SU-DHL-6 (cell line): ENCODE data around the gene ADARB2.

Experiments used
- H2AFZ ChIP-seq: fragments of 200-600 bp; sonication (generic); 2 replicates; pipeline ENCODE4 v1.6.1; 2014; ENCODE audit warnings: low read depth, mild to moderate bottlenecking, moderate library complexity, mixed read lengths, antibody characterized with exemption, low read length; ENCODE audit not compliant: severe bottlenecking
- H3F3A ChIP-seq: fragments of 200-600 bp; shearing (Covaris generic); 2 replicates; pipeline ENCODE4 v1.6.0; 2016; ENCODE audit warnings: antibody characterized with exemption, mild to moderate bottlenecking; ENCODE audit not compliant: insufficient read depth
- H3K27ac ChIP-seq: fragments of 200-600 bp; sonication (generic); 2 replicates; pipeline ENCODE4 v1.5.1; 2016; ENCODE audit warnings: low read depth, mild to moderate bottlenecking, low read length, moderate library complexity, mixed read lengths
- H3K27me3 ChIP-seq: fragments of 200-600 bp; sonication (generic), shearing (Covaris generic); 2 replicates; pipeline ENCODE4 v1.6.0; 2014; ENCODE audit warnings: mild to moderate bottlenecking, low read length
- H3K36me3 ChIP-seq: fragments of 200-600 bp; sonication (generic); 2 replicates; pipeline ENCODE4 v1.6.1; 2014; ENCODE audit warnings: mild to moderate bottlenecking, low read length, mixed read lengths
- H3K4me2 ChIP-seq: fragments of 300-600, 200-600 bp; shearing (Covaris generic), sonication (generic); 2 replicates; pipeline ENCODE4 v1.6.0; 2014; ENCODE audit warnings: low read length, low read depth, mild to moderate bottlenecking; ENCODE audit not compliant: poor library complexity, severe bottlenecking
- H3K4me3 ChIP-seq: fragments of 200-600 bp; sonication (generic); 2 replicates; pipeline ENCODE4 v1.5.1; 2014; ENCODE audit warnings: antibody characterized with exemption, low read length, mild to moderate bottlenecking, mixed read lengths; ENCODE audit not compliant: insufficient read depth, poor library complexity, severe bottlenecking
- H3K79me2 ChIP-seq: fragments of 200-600 bp; sonication (generic); 2 replicates; pipeline ENCODE4 v1.6.1; 2014; ENCODE audit warnings: mild to moderate bottlenecking, low read length, moderate library complexity; ENCODE audit not compliant: insufficient read depth
- H3K9ac ChIP-seq: fragments of 200-600 bp; sonication (generic); 2 replicates; pipeline ENCODE4 v1.7.0; 2014; ENCODE audit warnings: mild to moderate bottlenecking, low read length
- H3K9me2 ChIP-seq: fragments of 200-600 bp; sonication (generic); replicated peaks from 2 replicates; pipeline ENCODE4 v1.6.1; 2014; ENCODE audit warnings: low read length; ENCODE audit not compliant: insufficient read depth
- H3K9me3 ChIP-seq: fragments of 200-600 bp; sonication (generic); 2 replicates; pipeline ENCODE4 v1.6.1; 2014; ENCODE audit warnings: low read length, mixed read lengths; ENCODE audit not compliant: insufficient read depth
- H4K20me1 ChIP-seq: fragments of 200-600 bp; sonication (generic); 2 replicates; pipeline ENCODE4 v1.6.1; 2014; ENCODE audit warnings: low read depth, mild to moderate bottlenecking, antibody characterized with exemption, low read length, moderate library complexity, mixed read lengths
- EZH2phosphoT487 ChIP-seq: fragments of 200-600 bp; sonication (generic), shearing (Covaris generic); conservative IDR thresholded peaks from 2 replicates; pipeline ENCODE4 v1.6.1; 2018; ENCODE audit warnings: mild to moderate bottlenecking, antibody characterized with exemption, low read length, moderate library complexity, mixed read lengths
- TF ChIP-seq, protein P1 (sequence below): fragments of 200-600 bp; sonication (generic); IDR thresholded peaks from one replicate; pipeline ENCODE4 v1.5.1; 2017; ENCODE audit warnings: antibody characterized with exemption, mild to moderate bottlenecking, low read length, moderate library complexity; ENCODE audit not compliant: insufficient read depth, poor library complexity, severe bottlenecking

Gene ADARB2

DNA sequence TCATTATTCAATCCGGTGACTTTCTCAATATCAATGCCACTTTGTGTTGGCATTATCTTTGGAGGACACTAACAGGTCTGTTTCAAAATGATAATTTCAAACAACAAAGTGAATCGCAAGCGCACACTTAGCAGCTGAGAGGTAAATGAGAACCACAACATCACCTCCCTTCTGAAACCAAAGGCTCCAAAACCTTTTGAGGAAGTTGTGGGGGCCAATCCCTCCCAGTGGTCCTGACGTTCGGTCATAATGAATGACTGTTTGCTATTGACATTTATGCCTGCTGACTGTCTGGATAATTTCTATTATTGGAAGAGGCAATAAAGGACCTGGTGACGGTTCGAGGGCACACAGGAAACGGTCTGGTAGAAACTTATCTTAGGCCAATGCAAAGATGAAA, 1.8 kb downstream of the ADARB2 start:
- Histone ChIP-seq H2AFZ (no peak overlapping the region), H3K79me2 (no peaks in the 10 kb centered on the region), H3K4me3 (no peak overlapping the region), H3F3A (no peaks in the 10 kb centered on the region), H3K9me3 (no peaks in the 10 kb centered on the region), H3K27me3 (no peaks in the 10 kb centered on the region), H3K4me2 (no peak overlapping the region), H3K36me3 (no peaks in the 10 kb centered on the region), H3K9me2 (no peaks in the 10 kb centered on the region), H3K9ac (no peak overlapping the region), H3K27ac (no peak overlapping the region), H4K20me1 (no peaks in the 10 kb centered on the region)
- TF ChIP-seq, protein P1, sequence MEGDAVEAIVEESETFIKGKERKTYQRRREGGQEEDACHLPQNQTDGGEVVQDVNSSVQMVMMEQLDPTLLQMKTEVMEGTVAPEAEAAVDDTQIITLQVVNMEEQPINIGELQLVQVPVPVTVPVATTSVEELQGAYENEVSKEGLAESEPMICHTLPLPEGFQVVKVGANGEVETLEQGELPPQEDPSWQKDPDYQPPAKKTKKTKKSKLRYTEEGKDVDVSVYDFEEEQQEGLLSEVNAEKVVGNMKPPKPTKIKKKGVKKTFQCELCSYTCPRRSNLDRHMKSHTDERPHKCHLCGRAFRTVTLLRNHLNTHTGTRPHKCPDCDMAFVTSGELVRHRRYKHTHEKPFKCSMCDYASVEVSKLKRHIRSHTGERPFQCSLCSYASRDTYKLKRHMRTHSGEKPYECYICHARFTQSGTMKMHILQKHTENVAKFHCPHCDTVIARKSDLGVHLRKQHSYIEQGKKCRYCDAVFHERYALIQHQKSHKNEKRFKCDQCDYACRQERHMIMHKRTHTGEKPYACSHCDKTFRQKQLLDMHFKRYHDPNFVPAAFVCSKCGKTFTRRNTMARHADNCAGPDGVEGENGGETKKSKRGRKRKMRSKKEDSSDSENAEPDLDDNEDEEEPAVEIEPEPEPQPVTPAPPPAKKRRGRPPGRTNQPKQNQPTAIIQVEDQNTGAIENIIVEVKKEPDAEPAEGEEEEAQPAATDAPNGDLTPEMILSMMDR: no peak
- no peak for TF ChIP-seq EZH2phosphoT487

- no peak overlapping the region for H3K27ac ChIP-seq
- H3K9me3 ChIP-seq: no peaks in the 10 kb centered on the region
- H2AFZ ChIP-seq: no peak overlapping the region
- H3K79me2 ChIP-seq: no peaks in the 10 kb centered on the region
- no peak overlapping the region for H3K4me2 ChIP-seq
- H3F3A ChIP-seq: no peaks in the 10 kb centered on the region
- TF ChIP-seq, protein P1: no peak
- no peaks in the 10 kb centered on the region for H3K36me3 ChIP-seq
- H4K20me1 ChIP-seq: no peaks in the 10 kb centered on the region
- no peaks in the 10 kb centered on the region for H3K9me2 ChIP-seq
- no peak overlapping the region for H3K4me3 ChIP-seq
- no peak overlapping the region for H3K9ac ChIP-seq
- no peaks in the 10 kb centered on the region for H3K27me3 ChIP-seq
Observed at GRCh38 chr10:1734288-1734687, 3.0 kb downstream of the ADARB2 start.

DNA sequence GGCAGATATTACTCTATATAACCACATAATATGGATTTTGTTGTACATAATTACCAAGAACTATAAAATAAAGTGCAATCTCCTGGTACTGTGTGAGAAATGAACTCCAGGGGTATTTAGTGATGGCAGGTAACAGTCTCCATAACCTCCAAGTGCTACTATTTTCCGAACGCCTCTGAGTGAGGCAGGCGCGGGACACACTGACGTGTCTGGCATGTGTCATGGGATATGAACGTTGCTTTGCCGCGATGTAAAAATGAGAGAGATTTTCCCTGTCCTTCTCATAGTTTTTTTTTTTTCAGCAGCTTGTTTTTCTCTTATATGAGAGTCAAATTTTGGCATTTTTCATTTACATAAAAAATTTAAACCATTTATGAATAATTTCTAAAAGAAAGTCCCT, 3.6 kb downstream of the ADARB2 start:
- H4K20me1 ChIP-seq: no peaks in the 10 kb centered on the region
- no peaks in the 10 kb centered on the region for H3F3A ChIP-seq
- H3K9ac ChIP-seq: no peak overlapping the region
- H3K27ac ChIP-seq: no peak overlapping the region
- no peaks in the 10 kb centered on the region for H3K27me3 ChIP-seq
- no peaks in the 10 kb centered on the region for H3K36me3 ChIP-seq
- H2AFZ ChIP-seq: no peak overlapping the region
- no peaks in the 10 kb centered on the region for H3K9me3 ChIP-seq
- H3K4me3 ChIP-seq: no peak overlapping the region
- no peaks in the 10 kb centered on the region for H3K9me2 ChIP-seq
- no peaks in the 10 kb centered on the region for H3K79me2 ChIP-seq
- no peak overlapping the region for H3K4me2 ChIP-seq
- TF ChIP-seq, protein P1: no peak
- TF ChIP-seq EZH2phosphoT487: no peak

GRCh38 chr10:1732564-1732996, 4.7 kb downstream of the ADARB2 start:
- no peaks in the 10 kb centered on the region for H3K79me2 ChIP-seq
- H3K27me3 ChIP-seq: no peaks in the 10 kb centered on the region
- no peaks in the 10 kb centered on the region for H3K9me2 ChIP-seq
- H2AFZ ChIP-seq: no peak overlapping the region
- TF ChIP-seq, protein P1: no peak
- no peak for TF ChIP-seq EZH2phosphoT487
- no peak overlapping the region for H3K4me2 ChIP-seq
- no peaks in the 10 kb centered on the region for H3F3A ChIP-seq
- no peak overlapping the region for H3K4me3 ChIP-seq
- no peak overlapping the region for H3K27ac ChIP-seq
- H3K9me3 ChIP-seq: no peaks in the 10 kb centered on the region
- H3K36me3 ChIP-seq: no peaks in the 10 kb centered on the region
- no peaks in the 10 kb centered on the region for H4K20me1 ChIP-seq
- H3K9ac ChIP-seq: no peak overlapping the region
